Activated CD4-positive, CD25-positive, alpha-beta regulatory T cell treated with anti-CD3 and anti-CD28 coated beads, Interleukin-2, amount 50 U/mL, for 24 hours (primary cell): ENCODE measurements around the gene MAP3K5.
A peak's percentile ranks its signal among the peaks of the same experiment; 100 is the strongest.
"Not testable (repeated sequence)": the region's sequence is repeated elsewhere in the genome, so short reads cannot be mapped to it uniquely, and the experiment has no call there.

Source experiments
- ATAC-seq, 2 donors: fragments of 150-1000 bp; cut with Tn5 transposase; one replicate each; pipeline ENCODE4 v1.10.0; 2021; ENCODE audit warnings: mild to moderate bottlenecking in 1 of 2, moderate library complexity in 1 of 2

Gene MAP3K5

GRCh38 chr6:136607204-136607931 is 184.9 kb downstream of the MAP3K5 start:
- ATAC-seq, result no peak

GRCh38 chr6:136604928-136605510 is 187.3 kb downstream of the MAP3K5 start:
- no peak for ATAC-seq

- no peak for ATAC-seq
These were observed 187.9 kb downstream of the MAP3K5 start for GRCh38 chr6:136604328-136604825.

GRCh38 chr6:136600818-136601217 is 191.5 kb downstream of the MAP3K5 start:
- ATAC-seq, result no peak

GRCh38 chr6:136599329-136600011 is 192.8 kb downstream of the MAP3K5 start:
- no peak for ATAC-seq

- no peak for ATAC-seq
These were observed 194.2 kb downstream of the MAP3K5 start for GRCh38 chr6:136598048-136598447.

GRCh38 chr6:136594671-136595070 is 197.6 kb downstream of the MAP3K5 start:
- no peak for ATAC-seq

GRCh38 chr6:136593748-136594490 is 198.4 kb downstream of the MAP3K5 start:
- ATAC-seq, result peak; percentile 93

GRCh38 chr6:136592930-136593673 is 199.2 kb downstream of the MAP3K5 start:
- ATAC-seq, result no peak

- ATAC-seq, result no peak
These were observed 200.7 kb downstream of the MAP3K5 start for GRCh38 chr6:136591617-136592016.

GRCh38 chr6:136590846-136591245 is 201.4 kb downstream of the MAP3K5 start:
- ATAC-seq, result not testable (repeated sequence)

GRCh38 chr6:136587527-136587926 is 204.8 kb downstream of the MAP3K5 start:
- ATAC-seq, result no peak

- ATAC-seq, result no peak
These were observed 206.0 kb downstream of the MAP3K5 start for GRCh38 chr6:136586295-136586694.

- not testable (repeated sequence) for ATAC-seq
These were observed 206.8 kb downstream of the MAP3K5 start for GRCh38 chr6:136585523-136585922.

- ATAC-seq, result not testable (repeated sequence)
These were observed 208.0 kb downstream of the MAP3K5 start for GRCh38 chr6:136584290-136584689.

- ATAC-seq, result no peak
These were observed 209.4 kb downstream of the MAP3K5 start for GRCh38 chr6:136582711-136583471.

GRCh38 chr6:136579800-136580199 is 212.5 kb downstream of the MAP3K5 start:
- ATAC-seq, result no peak

GRCh38 chr6:136576821-136577220 is 215.5 kb downstream of the MAP3K5 start:
- no peak for ATAC-seq

GRCh38 chr6:136571496-136571895 is 220.8 kb downstream of the MAP3K5 start:
- ATAC-seq, result no peak

- ATAC-seq, result no peak
These were observed 221.2 kb downstream of the MAP3K5 start for GRCh38 chr6:136571065-136571464.

- ATAC-seq, result no peak
These were observed 224.1 kb downstream of the MAP3K5 start for GRCh38 chr6:136568129-136568528.
